ENCODE measurements around the gene AQP3.
"Not testable (repeated sequence)": the region's sequence is repeated elsewhere in the genome, so short reads cannot be mapped to it uniquely, and the experiment has no call there.

AQP3 gene

DNA sequence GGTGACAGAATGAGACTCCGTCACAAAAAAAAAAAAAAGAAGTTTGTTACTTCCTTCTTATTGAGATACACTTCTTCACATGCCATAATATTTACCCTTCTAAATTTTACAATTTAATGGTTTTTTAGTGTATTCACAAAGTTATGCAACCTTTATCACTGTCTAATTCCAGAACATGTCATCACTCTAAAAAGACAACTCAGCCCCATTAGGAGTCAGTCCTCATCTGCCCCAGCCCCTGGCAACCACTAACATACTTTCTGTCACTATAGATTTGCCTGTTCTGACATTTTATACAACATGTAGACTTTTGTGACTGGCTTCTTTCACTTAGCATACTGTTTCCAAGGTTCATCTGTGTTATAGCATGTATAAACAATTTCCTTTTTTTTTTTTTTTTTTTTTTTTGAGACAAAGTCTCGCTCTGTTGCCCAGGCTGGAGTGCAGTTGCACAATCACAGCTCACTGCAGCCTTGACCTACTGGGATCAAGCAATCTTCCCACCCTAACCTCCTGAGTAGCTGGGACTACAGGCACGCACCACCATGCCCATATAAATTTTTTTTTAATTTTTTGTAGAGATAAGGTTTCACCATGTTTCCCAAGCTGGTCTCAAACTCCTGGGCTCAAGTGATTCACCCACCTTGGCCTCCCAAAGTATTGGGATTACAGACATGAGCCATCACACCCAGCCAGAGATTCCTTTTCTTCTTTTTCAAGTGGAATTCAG lies 18.0 kb downstream of the AQP3 start:
- H3K4me3 ChIP-seq (ENCODE audit: extremely low read depth, insufficient read depth, low read length, poor library complexity, severe bottlenecking): no peak overlapping the region
- H3K9me3 ChIP-seq (ENCODE audit: control insufficient read depth, low read length): no peaks in the 10 kb centered on the region
- H3K36me3 ChIP-seq (ENCODE audit: control insufficient read depth, insufficient read depth, low read length): no peaks in the 10 kb centered on the region
- H3K27ac ChIP-seq (ENCODE audit: low read depth, low read length, severe bottlenecking): no peak overlapping the region
- no peaks in the 10 kb centered on the region for H3K4me1 ChIP-seq (ENCODE audit: control insufficient read depth, insufficient read depth, low read length, poor library complexity, severe bottlenecking)
- WGBS, 2 experiments (ENCODE audit: insufficient coverage in 2 of 2): 100% methylated on average over 2 of the region's 3 CpGs; no CpG with 5 or more reads in 1 of the 2 experiments

DNA sequence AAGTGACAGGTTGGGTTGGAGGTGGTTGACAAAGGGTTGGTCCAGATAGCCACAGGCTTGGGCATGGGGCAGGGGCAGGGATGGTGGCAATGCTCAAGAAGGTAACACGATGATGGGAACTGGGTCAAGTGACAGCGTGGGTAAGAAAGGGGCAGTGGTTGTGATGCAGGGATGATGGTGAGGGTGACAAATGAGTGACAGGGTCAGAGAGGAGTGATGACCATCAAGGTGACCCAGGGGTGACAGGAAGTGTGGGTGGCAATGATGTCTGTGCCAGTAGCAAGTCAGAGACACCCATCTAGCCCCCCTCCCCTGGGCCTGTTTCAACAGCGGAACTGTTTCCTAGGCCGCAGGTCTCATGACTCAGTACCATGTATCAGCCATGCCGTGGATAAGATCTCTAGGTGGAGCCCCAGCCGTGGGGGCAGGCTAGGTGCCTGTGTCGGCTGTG lies 20.5 kb downstream of the AQP3 start:
- Histone ChIP-seq H3K4me3 (ENCODE audit: extremely low read depth, insufficient read depth, low read length, poor library complexity, severe bottlenecking) (no peak overlapping the region), H3K27ac (ENCODE audit: low read depth, low read length, severe bottlenecking) (no peak overlapping the region), H3K4me1 (ENCODE audit: control insufficient read depth, insufficient read depth, low read length, poor library complexity, severe bottlenecking) (no peaks in the 10 kb centered on the region), H3K9me3 (ENCODE audit: control insufficient read depth, low read length) (no peaks in the 10 kb centered on the region), H3K36me3 (ENCODE audit: control insufficient read depth, insufficient read depth, low read length) (no peaks in the 10 kb centered on the region)
- 94 to 96% methylated on average over 7 of the region's 7 CpGs for WGBS, 2 experiments (ENCODE audit: insufficient coverage in 2 of 2)

DNA sequence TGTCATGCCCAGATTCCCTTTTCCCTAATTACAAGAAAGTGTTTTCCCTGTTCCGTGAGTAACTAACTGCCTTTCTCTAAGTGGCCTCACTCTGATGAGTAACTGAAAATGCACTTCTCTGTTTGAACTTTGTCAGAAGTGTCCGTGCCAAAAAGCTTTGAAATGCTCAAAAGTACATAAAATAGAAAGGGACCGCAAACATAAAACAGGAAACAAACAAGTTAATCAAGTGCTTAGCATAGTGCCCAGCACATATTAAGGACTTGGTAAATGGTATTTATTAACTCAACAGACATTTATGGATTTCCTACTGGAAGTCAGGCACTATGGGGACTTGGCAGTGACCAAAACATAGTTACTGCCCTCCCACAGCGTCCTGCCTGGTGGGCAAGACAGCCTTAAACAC lies 22.3 kb downstream of the AQP3 start:
- Histone ChIP-seq H3K27ac (ENCODE audit: low read depth, low read length, severe bottlenecking) (no peak overlapping the region), H3K36me3 (ENCODE audit: control insufficient read depth, insufficient read depth, low read length) (no peaks in the 10 kb centered on the region), H3K4me1 (ENCODE audit: control insufficient read depth, insufficient read depth, low read length, poor library complexity, severe bottlenecking) (no peaks in the 10 kb centered on the region), H3K9me3 (ENCODE audit: control insufficient read depth, low read length) (no peaks in the 10 kb centered on the region), H3K4me3 (ENCODE audit: extremely low read depth, insufficient read depth, low read length, poor library complexity, severe bottlenecking) (no peak overlapping the region)
- WGBS, 2 experiments (ENCODE audit: insufficient coverage in 2 of 2): 80 to 100% methylated on average over 2 to 3 of the region's 4 CpGs

DNA sequence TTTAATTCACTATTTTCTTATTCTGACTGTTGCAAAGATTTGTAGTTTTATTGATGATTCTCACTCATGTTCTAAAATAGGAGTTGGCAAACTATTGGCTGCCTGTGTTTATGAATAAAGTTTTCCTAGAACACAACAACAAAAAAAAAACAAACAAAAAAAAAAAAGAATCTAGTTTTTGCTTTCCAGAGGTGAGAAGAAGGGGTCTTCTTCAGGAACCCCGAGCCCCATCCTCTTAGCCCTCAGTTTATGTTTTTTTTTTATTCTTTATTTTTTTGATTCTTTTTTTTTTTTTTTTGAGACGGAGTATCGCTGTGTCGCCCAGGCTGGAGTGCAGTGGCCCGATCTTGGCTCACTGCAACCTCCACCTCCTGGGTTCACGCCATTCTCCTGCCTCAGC lies 22.9 kb downstream of the AQP3 start:
- WGBS, 2 experiments (ENCODE audit: insufficient coverage in 2 of 2): no CpG with 5 or more reads among the region's 6 CpGs
- H3K4me3 ChIP-seq (ENCODE audit: extremely low read depth, insufficient read depth, low read length, poor library complexity, severe bottlenecking); H3K36me3 ChIP-seq (ENCODE audit: control insufficient read depth, insufficient read depth, low read length); H3K27ac ChIP-seq (ENCODE audit: low read depth, low read length, severe bottlenecking); H3K9me3 ChIP-seq (ENCODE audit: control insufficient read depth, low read length); H3K4me1 ChIP-seq (ENCODE audit: control insufficient read depth, insufficient read depth, low read length, poor library complexity, severe bottlenecking): not testable (repeated sequence)

DNA sequence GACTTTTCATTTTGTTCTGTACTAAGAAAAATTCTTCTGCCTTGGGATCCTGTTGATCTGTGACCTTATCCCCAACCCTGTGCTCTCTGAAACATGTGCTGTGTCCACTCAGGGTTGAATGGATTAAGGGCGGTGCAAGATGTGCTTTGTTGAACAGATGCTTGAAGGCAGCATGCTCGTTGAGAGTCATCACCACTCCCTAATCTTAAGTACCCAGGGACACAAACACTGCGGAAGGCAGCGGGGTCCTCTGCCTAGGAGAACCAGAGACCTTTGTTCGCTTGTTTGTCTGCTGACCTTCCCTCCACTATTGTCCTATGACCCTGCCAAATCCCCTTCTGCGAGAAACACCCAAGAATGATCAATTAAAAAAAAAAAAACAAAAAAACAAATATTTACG lies 23.4 kb downstream of the AQP3 start:
- no CpG with 5 or more reads among the region's 7 CpGs for WGBS, 2 experiments (ENCODE audit: insufficient coverage in 2 of 2)
- not testable (repeated sequence) for H3K9me3 ChIP-seq (ENCODE audit: control insufficient read depth, low read length); H3K36me3 ChIP-seq (ENCODE audit: control insufficient read depth, insufficient read depth, low read length)

DNA sequence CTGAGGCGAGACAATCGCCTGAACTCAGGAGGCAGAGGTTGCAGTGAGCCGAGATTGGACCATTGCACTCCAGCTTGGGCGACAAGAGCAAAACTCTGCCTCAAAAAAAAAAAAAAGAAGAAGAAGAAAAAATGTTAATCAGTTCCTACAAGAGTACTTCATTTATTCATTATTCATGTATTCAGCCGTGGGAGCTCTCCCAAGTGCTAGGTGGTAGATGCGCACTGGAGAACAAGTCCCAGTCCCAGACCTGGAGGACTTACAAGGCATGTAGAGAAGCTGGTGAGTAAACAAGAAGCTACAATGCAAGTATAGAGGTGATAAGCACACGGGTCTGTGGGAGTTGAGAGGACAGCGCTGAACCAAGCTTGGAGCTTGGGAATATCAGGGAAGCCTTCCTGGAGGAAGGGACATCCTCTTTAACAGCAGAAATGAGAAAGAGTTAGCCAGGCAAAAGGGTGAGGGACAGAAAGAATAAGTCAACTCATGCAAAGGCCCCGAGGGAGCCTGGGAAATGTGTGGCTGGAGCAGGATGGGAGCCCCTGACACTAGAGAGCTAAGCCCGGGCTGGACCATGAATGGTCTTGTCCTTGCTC lies 27.6 kb downstream of the AQP3 start:
- H3K9me3 ChIP-seq (ENCODE audit: control insufficient read depth, low read length): no peaks in the 10 kb centered on the region
- WGBS, 2 experiments (ENCODE audit: insufficient coverage in 2 of 2): 67 to 81% methylated on average over 4 to 7 of the region's 10 CpGs
- H3K4me3 ChIP-seq (ENCODE audit: extremely low read depth, insufficient read depth, low read length, poor library complexity, severe bottlenecking): no peak overlapping the region
- no peaks in the 10 kb centered on the region for H3K4me1 ChIP-seq (ENCODE audit: control insufficient read depth, insufficient read depth, low read length, poor library complexity, severe bottlenecking)
- H3K27ac ChIP-seq (ENCODE audit: low read depth, low read length, severe bottlenecking): no peak overlapping the region
- H3K36me3 ChIP-seq (ENCODE audit: control insufficient read depth, insufficient read depth, low read length): no peaks in the 10 kb centered on the region

More for the DNA sequence above, 23.4 kb downstream of the AQP3 start:
- H3K4me3 ChIP-seq (ENCODE audit: extremely low read depth, insufficient read depth, low read length, poor library complexity, severe bottlenecking); H3K27ac ChIP-seq (ENCODE audit: low read depth, low read length, severe bottlenecking); H3K4me1 ChIP-seq (ENCODE audit: control insufficient read depth, insufficient read depth, low read length, poor library complexity, severe bottlenecking): not testable (repeated sequence)

DNA sequence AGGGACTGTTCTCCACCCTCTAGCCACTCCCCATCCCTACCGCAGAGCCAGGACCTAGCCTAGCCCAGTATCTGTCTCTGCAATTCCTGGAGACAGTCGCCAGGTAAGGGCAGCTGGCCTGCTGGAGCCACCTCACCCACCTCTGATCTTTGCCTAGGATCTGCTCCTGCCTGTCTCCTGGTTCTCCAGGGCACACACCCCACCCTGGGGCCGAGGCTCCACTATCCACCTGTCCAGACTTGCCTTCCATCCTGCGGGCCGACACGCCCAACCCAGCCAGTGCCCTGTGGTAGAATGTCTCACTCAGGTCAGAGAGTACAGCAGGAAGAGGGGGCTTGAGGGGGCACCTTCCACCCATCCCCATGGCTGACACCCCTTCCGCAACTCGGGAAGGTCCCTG lies 29.3 kb downstream of the AQP3 start:
- no peak overlapping the region for H3K27ac ChIP-seq (ENCODE audit: low read depth, low read length, severe bottlenecking)
- H3K9me3 ChIP-seq (ENCODE audit: control insufficient read depth, low read length): no peaks in the 10 kb centered on the region
- 89 to 100% methylated on average over 2 to 7 of the region's 8 CpGs for WGBS, 2 experiments (ENCODE audit: insufficient coverage in 2 of 2)
- H3K36me3 ChIP-seq (ENCODE audit: control insufficient read depth, insufficient read depth, low read length): no peaks in the 10 kb centered on the region
- H3K4me3 ChIP-seq (ENCODE audit: extremely low read depth, insufficient read depth, low read length, poor library complexity, severe bottlenecking): no peak overlapping the region
- H3K4me1 ChIP-seq (ENCODE audit: control insufficient read depth, insufficient read depth, low read length, poor library complexity, severe bottlenecking): no peaks in the 10 kb centered on the region

DNA sequence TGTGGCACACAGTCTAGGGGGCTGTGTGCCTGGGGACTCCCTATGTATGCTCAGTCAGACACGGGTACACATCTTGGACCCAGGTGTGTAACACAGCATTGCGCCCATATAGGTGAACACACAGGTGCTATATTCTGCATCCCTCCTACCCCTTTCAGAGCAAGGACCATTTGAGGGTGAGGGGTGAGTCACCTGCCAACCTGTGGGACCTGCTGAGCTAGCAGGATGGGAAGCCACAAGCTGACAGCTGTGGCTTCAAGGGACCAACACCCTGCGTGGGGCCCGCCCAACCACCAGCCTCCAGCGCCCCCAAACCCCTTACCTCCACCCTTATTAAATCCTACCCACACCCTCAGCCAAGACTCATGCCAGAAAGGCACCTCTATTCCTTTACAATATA lies 30.4 kb downstream of the AQP3 start:
- Histone ChIP-seq H3K27ac (ENCODE audit: low read depth, low read length, severe bottlenecking) (no peak overlapping the region), H3K4me1 (ENCODE audit: control insufficient read depth, insufficient read depth, low read length, poor library complexity, severe bottlenecking) (no peaks in the 10 kb centered on the region), H3K4me3 (ENCODE audit: extremely low read depth, insufficient read depth, low read length, poor library complexity, severe bottlenecking) (no peak overlapping the region), H3K36me3 (ENCODE audit: control insufficient read depth, insufficient read depth, low read length) (no peaks in the 10 kb centered on the region), H3K9me3 (ENCODE audit: control insufficient read depth, low read length) (no peaks in the 10 kb centered on the region)
- 74 to 90% methylated on average over 2 to 3 of the region's 5 CpGs for WGBS, 2 experiments (ENCODE audit: insufficient coverage in 2 of 2)

DNA sequence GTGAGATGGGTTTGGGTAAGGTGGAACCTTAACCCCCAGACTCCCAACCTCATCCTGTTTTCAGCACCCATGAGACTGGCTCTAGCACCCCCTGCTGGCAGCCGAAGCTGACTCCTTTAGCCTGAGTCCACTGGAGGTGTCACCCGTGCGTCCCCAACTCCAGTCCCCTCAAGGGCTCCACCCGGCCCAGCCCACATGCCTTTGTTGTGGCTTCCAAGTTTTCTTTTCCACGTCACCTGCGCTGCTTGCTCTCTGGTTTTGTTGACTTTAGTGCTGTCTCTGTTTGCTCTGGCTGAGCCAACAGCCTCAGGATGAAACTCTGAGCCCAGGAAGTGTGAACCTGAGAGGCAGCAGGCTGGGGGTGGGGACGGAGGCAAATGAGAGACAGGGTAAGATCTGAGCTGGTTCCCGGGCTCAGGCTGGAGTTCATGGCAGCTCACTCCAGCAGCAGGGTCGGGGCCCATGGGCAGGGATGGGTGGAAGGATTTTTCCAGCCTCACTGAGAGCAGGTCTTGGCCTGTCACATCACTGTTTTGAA lies 31.8 kb downstream of the AQP3 start:
- Histone ChIP-seq H3K9me3 (ENCODE audit: control insufficient read depth, low read length) (no peaks in the 10 kb centered on the region), H3K36me3 (ENCODE audit: control insufficient read depth, insufficient read depth, low read length) (no peaks in the 10 kb centered on the region), H3K4me1 (ENCODE audit: control insufficient read depth, insufficient read depth, low read length, poor library complexity, severe bottlenecking) (no peaks in the 10 kb centered on the region), H3K4me3 (ENCODE audit: extremely low read depth, insufficient read depth, low read length, poor library complexity, severe bottlenecking) (no peak overlapping the region), H3K27ac (ENCODE audit: low read depth, low read length, severe bottlenecking) (no peak overlapping the region)
- 47 to 56% methylated on average over 9 of the region's 9 CpGs for WGBS, 2 experiments (ENCODE audit: insufficient coverage in 2 of 2)

DNA sequence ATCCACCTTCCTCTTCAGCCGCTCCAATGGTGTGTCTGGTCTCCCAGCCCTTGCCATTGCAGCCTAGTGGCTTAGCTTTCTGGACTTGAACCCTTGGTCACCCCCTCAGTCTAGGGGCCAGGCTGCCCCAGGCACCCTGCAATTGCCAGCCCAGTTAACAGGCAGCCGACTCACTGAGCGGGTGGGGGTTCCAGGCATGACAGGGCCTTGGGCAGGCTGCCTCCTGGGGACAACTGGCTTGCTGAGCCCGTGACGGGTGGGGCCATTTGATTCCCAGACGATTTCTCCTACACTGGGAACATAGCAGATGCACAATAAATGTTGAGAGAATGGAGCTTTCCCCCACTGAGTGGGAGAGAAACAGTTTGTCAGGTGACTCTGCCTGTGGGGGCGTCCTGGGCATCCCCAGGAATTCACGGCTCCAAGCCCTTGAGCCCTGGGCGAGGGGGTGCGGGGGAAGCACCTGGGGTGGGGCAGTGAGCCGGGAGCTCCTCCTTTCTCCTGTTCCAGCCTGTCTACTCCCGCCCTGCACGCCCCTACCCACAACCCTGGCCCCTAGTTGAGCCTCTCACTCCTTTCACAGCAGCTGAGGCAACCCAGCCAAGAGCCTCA lies 32.4 kb downstream of the AQP3 start:
- Histone ChIP-seq H3K27ac (ENCODE audit: low read depth, low read length, severe bottlenecking) (no peak overlapping the region), H3K4me1 (ENCODE audit: control insufficient read depth, insufficient read depth, low read length, poor library complexity, severe bottlenecking) (no peaks in the 10 kb centered on the region), H3K36me3 (ENCODE audit: control insufficient read depth, insufficient read depth, low read length) (no peaks in the 10 kb centered on the region), H3K4me3 (ENCODE audit: extremely low read depth, insufficient read depth, low read length, poor library complexity, severe bottlenecking) (no peak overlapping the region), H3K9me3 (ENCODE audit: control insufficient read depth, low read length) (no peaks in the 10 kb centered on the region)
- WGBS, 2 experiments (ENCODE audit: insufficient coverage in 2 of 2): 90 to 95% methylated on average over 8 of the region's 13 CpGs

DNA sequence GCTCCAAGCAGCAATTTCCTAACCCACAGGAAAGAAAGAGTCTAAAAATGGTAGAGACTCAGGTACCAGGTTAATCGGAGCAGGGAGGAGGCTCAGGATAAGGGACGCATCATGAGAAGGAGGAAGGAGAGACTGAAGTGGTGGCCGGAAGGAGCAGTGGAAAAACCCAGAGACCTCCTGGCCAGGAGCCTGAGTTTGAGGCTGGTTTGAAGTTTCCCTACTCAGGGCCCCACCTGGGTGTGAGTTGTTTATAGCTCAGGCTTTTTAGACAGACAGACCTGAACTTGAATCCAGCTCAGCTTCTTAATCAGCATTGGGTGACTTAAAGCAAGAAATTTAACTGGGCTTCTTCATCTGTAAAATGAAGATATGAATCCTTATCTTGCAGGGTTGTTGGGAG lies 33.1 kb downstream of the AQP3 start:
- Histone ChIP-seq H3K9me3 (ENCODE audit: control insufficient read depth, low read length) (no peaks in the 10 kb centered on the region), H3K27ac (ENCODE audit: low read depth, low read length, severe bottlenecking) (no peak overlapping the region), H3K4me3 (ENCODE audit: extremely low read depth, insufficient read depth, low read length, poor library complexity, severe bottlenecking) (no peak overlapping the region), H3K36me3 (ENCODE audit: control insufficient read depth, insufficient read depth, low read length) (no peaks in the 10 kb centered on the region), H3K4me1 (ENCODE audit: control insufficient read depth, insufficient read depth, low read length, poor library complexity, severe bottlenecking) (no peaks in the 10 kb centered on the region)
- 83 to 92% methylated on average over 3 of the region's 3 CpGs for WGBS, 2 experiments (ENCODE audit: insufficient coverage in 2 of 2)
